ENCODE measurements around the gene HIP1R. TPM values are rescaled to one million over a fixed set of nuclear protein-coding genes. Genes with fewer than 3 reads are reported as not detected.

Gene HIP1R
- polyA plus RNA-seq, 1 of the 3 experiments (the other 2 are of a cell fraction), result 20.6 TPM

GRCh38 chr12:122855928-122856831 lies 20.9 kb downstream of the HIP1R start:
- Histone ChIP-seq H3K4me1 (ENCODE audit: control insufficient read depth in 1 of 2, insufficient read depth in 2 of 2, low read depth in 1 of 2, low read length in 1 of 2) (peaks cover 10 to 41% of the 10 kb centered on the region in 2 experiments; a peak in 2 of 4 replicates), H3K4me3 (ENCODE audit: low read depth in 2 of 2, low read length in 1 of 2) (no peak overlapping the region), H3K9me2 (no peaks in the 10 kb centered on the region), H3K9me3 (no peaks in the 10 kb centered on the region), H3K36me3 (replicated peaks in 1 of 2; ENCODE audit: control insufficient read depth in 1 of 2, insufficient read depth in 2 of 2, low read length in 1 of 2) (peaks cover 0 to 11% of the 10 kb centered on the region in 2 experiments), H3K79me2 (ENCODE audit: insufficient read depth) (no peaks in the 10 kb centered on the region), H3K27ac (ENCODE audit: low read depth in 2 of 2, low read length in 1 of 2) (peak overlapping the region in 1 of 2 experiments; percentile 32; a peak in 2 of 4 replicates), H3K27me3 (ENCODE audit: insufficient read depth) (no peaks in the 10 kb centered on the region), H3K9ac (no peak overlapping the region), H3F3A (replicated peaks; ENCODE audit: insufficient read depth) (peaks cover 9% of the 10 kb centered on the region), H3K4me2 (no peak overlapping the region), H4K20me1 (ENCODE audit: insufficient read depth) (no peaks in the 10 kb centered on the region), H2AFZ (ENCODE audit: low read depth) (no peak overlapping the region)
- 95% methylated on average over 28 of the region's 40 CpGs for WGBS (ENCODE audit: low lambda C conversion rate)
- POLR2A ChIA-PET, result interaction anchor here (1.4 to 1.5 kb wide), 3 partner anchors 11 to 377 kb away, joined by 3 to 4 read pairs (median 3); partner anchors contain the start of genes ABCB9, MPHOSPH9 and MTRFR
- DNase-seq, result peak; percentile 41
- TF ChIP-seq EZH2phosphoT487 (IDR thresholded peaks at IDR 0.05; ENCODE audit: borderline replicate concordance, low read depth) (no peak), JUND (IDR thresholded peaks at IDR 0.05) (no peak), MAX (IDR thresholded peaks at IDR 0.05; ENCODE audit: low read depth) (no peak), RAD21 (IDR thresholded peaks at IDR 0.05; ENCODE audit: low read length) (no peak), FOXM1 (IDR thresholded peaks at IDR 0.05; ENCODE audit: low read depth) (no peak), SMC3 (IDR thresholded peaks at IDR 0.05; ENCODE audit: low read depth, low read length) (no peak), MEF2A (IDR thresholded peaks at IDR 0.05; ENCODE audit: borderline replicate concordance, low read depth) (no peak), SIN3A (IDR thresholded peaks at IDR 0.05; ENCODE audit: borderline replicate concordance, low read depth, low read length) (no peak), FOXJ3 (CRISPR knock-in tag; IDR thresholded peaks at IDR 0.05) (no peak), REST (IDR thresholded peaks at IDR 0.05; ENCODE audit: low read depth, low read length) (no peak), CTCF (IDR thresholded peaks at IDR 0.05) (no peak), PBX3 (IDR thresholded peaks at IDR 0.05) (no peak), RFX5 (IDR thresholded peaks at IDR 0.05; ENCODE audit: low read length) (no peak), GABPA (IDR thresholded peaks at IDR 0.05; ENCODE audit: low read depth) (no peak), NFIC (IDR thresholded peaks at IDR 0.05; ENCODE audit: borderline replicate concordance) (no peak), ELF1 (IDR thresholded peaks at IDR 0.05) (no peak)
- TF ChIP-seq, protein P1, sequence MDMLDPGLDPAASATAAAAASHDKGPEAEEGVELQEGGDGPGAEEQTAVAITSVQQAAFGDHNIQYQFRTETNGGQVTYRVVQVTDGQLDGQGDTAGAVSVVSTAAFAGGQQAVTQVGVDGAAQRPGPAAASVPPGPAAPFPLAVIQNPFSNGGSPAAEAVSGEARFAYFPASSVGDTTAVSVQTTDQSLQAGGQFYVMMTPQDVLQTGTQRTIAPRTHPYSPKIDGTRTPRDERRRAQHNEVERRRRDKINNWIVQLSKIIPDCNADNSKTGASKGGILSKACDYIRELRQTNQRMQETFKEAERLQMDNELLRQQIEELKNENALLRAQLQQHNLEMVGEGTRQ (IDR thresholded peaks at IDR 0.05; ENCODE audit: borderline replicate concordance, low read depth, low read length), result no peak
- CTCF ChIA-PET, result interaction anchor here (1.0 to 8.0 kb wide), 5 partner anchors 11 to 256 kb away, joined by 3 to 148 read pairs (median 4); no protein-coding TSS in a partner anchor
